A673 (cell line): ENCODE measurements around the gene SLC18B1.

Experiments used
- EZH2 ChIP-seq: fragments of 200-600 bp; sonication (generic); IDR thresholded peaks from 2 replicates; pipeline ENCODE4 v1.6.1; 2017; ENCODE audit warnings: borderline replicate concordance, low read depth, mild to moderate bottlenecking, mixed read lengths, antibody characterized with exemption, low read length; ENCODE audit not compliant: poor library complexity, severe bottlenecking
- TF ChIP-seq, protein P1 (sequence below): fragments of 300-800, 200-600 bp; sonication (generic); conservative IDR thresholded peaks from 2 replicates; pipeline ENCODE4 v1.5.1; 2017; ENCODE audit warnings: low read depth, mild to moderate bottlenecking, antibody characterized with exemption, low read length, moderate library complexity, mixed read lengths

DNA sequence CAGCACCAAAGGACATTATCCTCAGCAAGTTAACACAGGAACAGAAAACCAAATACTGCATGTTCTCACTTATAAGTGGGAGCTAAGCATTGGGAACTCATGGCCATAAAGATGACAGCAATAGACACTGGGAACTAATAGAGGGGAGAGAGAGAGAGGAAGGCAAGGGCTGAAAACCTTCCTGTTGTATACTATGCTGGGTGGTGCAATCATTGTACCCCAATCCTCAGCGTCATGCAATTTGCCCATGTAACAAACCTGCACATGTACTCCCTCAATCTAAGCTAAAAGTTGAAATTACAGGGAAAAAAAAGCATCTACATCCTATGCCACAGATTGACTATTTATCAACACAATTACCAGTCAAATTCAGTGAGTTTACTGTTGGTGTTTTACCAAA is 64.6 kb downstream of the SLC18B1 start:
- TF ChIP-seq, protein P1, sequence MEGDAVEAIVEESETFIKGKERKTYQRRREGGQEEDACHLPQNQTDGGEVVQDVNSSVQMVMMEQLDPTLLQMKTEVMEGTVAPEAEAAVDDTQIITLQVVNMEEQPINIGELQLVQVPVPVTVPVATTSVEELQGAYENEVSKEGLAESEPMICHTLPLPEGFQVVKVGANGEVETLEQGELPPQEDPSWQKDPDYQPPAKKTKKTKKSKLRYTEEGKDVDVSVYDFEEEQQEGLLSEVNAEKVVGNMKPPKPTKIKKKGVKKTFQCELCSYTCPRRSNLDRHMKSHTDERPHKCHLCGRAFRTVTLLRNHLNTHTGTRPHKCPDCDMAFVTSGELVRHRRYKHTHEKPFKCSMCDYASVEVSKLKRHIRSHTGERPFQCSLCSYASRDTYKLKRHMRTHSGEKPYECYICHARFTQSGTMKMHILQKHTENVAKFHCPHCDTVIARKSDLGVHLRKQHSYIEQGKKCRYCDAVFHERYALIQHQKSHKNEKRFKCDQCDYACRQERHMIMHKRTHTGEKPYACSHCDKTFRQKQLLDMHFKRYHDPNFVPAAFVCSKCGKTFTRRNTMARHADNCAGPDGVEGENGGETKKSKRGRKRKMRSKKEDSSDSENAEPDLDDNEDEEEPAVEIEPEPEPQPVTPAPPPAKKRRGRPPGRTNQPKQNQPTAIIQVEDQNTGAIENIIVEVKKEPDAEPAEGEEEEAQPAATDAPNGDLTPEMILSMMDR, result no peak
- TF ChIP-seq EZH2, result no peak
